Esophagus squamous epithelium (tissue), 5 donors: ENCODE results near the gene ASTN2. TPM values are rescaled to one million over a fixed set of nuclear protein-coding genes. Genes with fewer than 3 reads are reported as not detected.

Experiments
- DNase-seq: peaks from one replicate; lab custom pipeline; 2025; lab: John Stamatoyannopoulos, UW
- H3K27ac ChIP-seq, 4 donors: fragments of 200-600 bp; sonication (generic); one replicate each; pipeline ENCODE4 v1.5.1; 2016 to 2019; ENCODE audit warnings: mild to moderate bottlenecking in 1 of 4
- H3K27me3 ChIP-seq, 4 donors: fragments of 200-600 bp; sonication (generic); 1 replicate in 3 of 4; 2 replicates in 1 of 4; pipeline versions ENCODE4 v1.5.1 to v1.6.0; 2017 to 2021; ENCODE audit warnings: antibody characterized with exemption in 1 of 4
- H3K36me3 ChIP-seq, 3 donors: fragments of 200-600 bp; sonication (generic); one replicate each; pipeline ENCODE4 v1.5.1; 2016 to 2019
- H3K4me1 ChIP-seq, 3 donors: fragments of 200-600 bp; sonication (generic); one replicate each; pipeline ENCODE4 v1.5.1; 2017 to 2019
- H3K4me3 ChIP-seq, 4 donors: fragments of 200-600 bp; sonication (generic); 1 replicate in 3 of 4; 2 replicates in 1 of 4; pipeline ENCODE4 v1.5.1; 2016 to 2019; ENCODE audit warnings: mild to moderate bottlenecking in 2 of 4, moderate library complexity in 1 of 4
- H3K9me3 ChIP-seq, 3 donors: fragments of 200-600 bp; sonication (generic); one replicate each; pipeline ENCODE4 v1.5.1; 2016 to 2019
- CTCF ChIP-seq, 6 experiments: fragments of 450-650 bp in 4 of 6; fragments of 200-600 bp in 2 of 6; sonication (generic) in 2 of 6; IDR thresholded peaks; one replicate each; pipeline ENCODE4 v1.5.1; 2016 to 2019; ENCODE audit warnings: antibody characterized with exemption in 6 of 6, mild to moderate bottlenecking in 4 of 6, moderate library complexity in 4 of 6
- POLR2A ChIP-seq, 4 donors: fragments of 450-650 bp; IDR thresholded peaks; one replicate each; pipeline ENCODE4 v1.6.1; 2017; ENCODE audit warnings: antibody characterized with exemption in 4 of 4, mild to moderate bottlenecking in 4 of 4, moderate library complexity in 3 of 4
- WGBS, 2 donors: methylation state at CpG; one replicate each; pipeline ENCODE4 v1.1.5; 2018; 5-methylcytosine and 5-hydroxymethylcytosine counted together
- intact Hi-C: fragments of 100-400 bp; cut with DNase I; formaldehyde crosslinking; loops from one replicate; pipeline ENCODE4 v1.15.0; 2022
- total RNA-seq, 4 donors: library from RNA; depleted of rRNA; stranded (reverse); fragments of >200 nt; gene quantifications; one replicate each; pipeline ENCODE4 v1.1.0, GENCODE V29; 2016
- donor health status: DM: yes; HTN: yes; CAD: no.

Gene ASTN2
- total RNA-seq, 4 donors from 2014 or later: 0.13 to 1.9 (median 0.27) TPM; not detected in 1

GRCh38 chr9:117344892-117345660 lies 69.8 kb downstream of the ASTN2 start:
- Histone ChIP-seq H3K36me3 (no peaks in the 10 kb centered on the region), H3K4me3 (no peak overlapping the region), H3K4me1 (no peaks in the 10 kb centered on the region), H3K9me3 (no peaks in the 10 kb centered on the region), H3K27me3 (no peaks in the 10 kb centered on the region), H3K27ac (no peak overlapping the region)
- no peak for TF ChIP-seq POLR2A (IDR thresholded peaks at IDR 0.05)
- TF ChIP-seq CTCF (IDR thresholded peaks at IDR 0.05): no peak
- 16 to 34% methylated on average over 4 of the region's 4 CpGs for whole genome bisulfite sequencing, 2 donors
- intact Hi-C loops: no loop called here
- DNase-seq: no peak

- Histone ChIP-seq H3K9me3 (no peaks in the 10 kb centered on the region), H3K27ac (no peak overlapping the region), H3K27me3 (no peaks in the 10 kb centered on the region), H3K4me1 (no peaks in the 10 kb centered on the region), H3K36me3 (no peaks in the 10 kb centered on the region), H3K4me3 (no peak overlapping the region)
- 6 to 10% methylated on average over 1 of the region's 1 CpG for WGBS, 2 donors
- intact Hi-C loops: no loop called here
- TF ChIP-seq POLR2A (IDR thresholded peaks at IDR 0.05): no peak
- no peak for TF ChIP-seq CTCF (IDR thresholded peaks at IDR 0.05)
- DNase-seq: no peak
Measured at GRCh38 chr9:117343427-117343826, 71.4 kb downstream of the ASTN2 start.

- Histone ChIP-seq H3K27ac (no peak overlapping the region), H3K4me1 (no peaks in the 10 kb centered on the region), H3K9me3 (no peaks in the 10 kb centered on the region), H3K36me3 (no peaks in the 10 kb centered on the region), H3K27me3 (no peaks in the 10 kb centered on the region), H3K4me3 (no peak overlapping the region)
- no peak for TF ChIP-seq CTCF (IDR thresholded peaks at IDR 0.05)
- no peak for TF ChIP-seq POLR2A (IDR thresholded peaks at IDR 0.05)
- intact Hi-C loops: no loop called here
- no peak for DNase-seq
- 29 to 59% methylated on average over 2 of the region's 2 CpGs for WGBS, 2 donors
Measured at GRCh38 chr9:117341151-117341550, 73.7 kb downstream of the ASTN2 start.

GRCh38 chr9:117340422-117340821 lies 74.4 kb downstream of the ASTN2 start:
- no peak overlapping the region for H3K27ac ChIP-seq
- H3K27me3 ChIP-seq: no peaks in the 10 kb centered on the region
- intact Hi-C loops: no loop called here
- no peak overlapping the region for H3K4me3 ChIP-seq
- no peaks in the 10 kb centered on the region for H3K9me3 ChIP-seq
- no peaks in the 10 kb centered on the region for H3K36me3 ChIP-seq
- TF ChIP-seq CTCF (IDR thresholded peaks at IDR 0.05) (no peak), POLR2A (IDR thresholded peaks at IDR 0.05) (no peak)
- no peak for DNase-seq
- no peaks in the 10 kb centered on the region for H3K4me1 ChIP-seq
- 77 to 96% methylated on average over 4 of the region's 4 CpGs for WGBS, 2 donors

- no peak for DNase-seq
- WGBS, 2 donors: 42 to 53% methylated on average over 2 of the region's 2 CpGs
Measured at GRCh38 chr9:117335837-117336433, 78.9 kb downstream of the ASTN2 start.

More at GRCh38 chr9:117335837-117336433, 78.9 kb downstream of the ASTN2 start:
- no peak for TF ChIP-seq POLR2A (IDR thresholded peaks at IDR 0.05)
- no peak for TF ChIP-seq CTCF (IDR thresholded peaks at IDR 0.05)
- Histone ChIP-seq H3K27ac (no peak overlapping the region), H3K4me1 (no peaks in the 10 kb centered on the region), H3K4me3 (no peak overlapping the region), H3K36me3 (no peaks in the 10 kb centered on the region), H3K27me3 (no peaks in the 10 kb centered on the region), H3K9me3 (no peaks in the 10 kb centered on the region)
- intact Hi-C loops: no loop called here
